Suprapubic skin (tissue), 4 donors: Measurements from ENCODE around the gene PIGN. TPM values are rescaled to one million over a fixed set of nuclear protein-coding genes. Genes with fewer than 3 reads are reported as not detected.

Experiments used
- DNase-seq, 2 donors: peaks; one replicate each; pipeline ENCODE4 v3.0.0-alpha.2; 2019; ENCODE audit warnings: low spot score in 2 of 2
- H3K27ac ChIP-seq: fragments of 200-600 bp; sonication (generic); one replicate; pipeline ENCODE4 v1.5.1; 2019
- H3K27me3 ChIP-seq: fragments of 200-600 bp; sonication (generic); one replicate; pipeline ENCODE4 v1.5.1; 2019
- H3K36me3 ChIP-seq: fragments of 200-600 bp; sonication (generic); one replicate; pipeline ENCODE4 v1.5.1; 2019
- H3K4me1 ChIP-seq: fragments of 200-600 bp; sonication (generic); one replicate; pipeline ENCODE4 v1.5.1; 2019
- H3K4me3 ChIP-seq: fragments of 200-600 bp; sonication (generic); one replicate; pipeline ENCODE4 v1.5.1; 2019; ENCODE audit warnings: mild to moderate bottlenecking
- H3K9me3 ChIP-seq: fragments of 200-600 bp; sonication (generic); one replicate; pipeline ENCODE4 v1.5.1; 2019
- EP300 ChIP-seq: sonication (generic); formaldehyde crosslinking; IDR thresholded peaks from one replicate; pipeline ENCODE4 v1.6.1; 2017; ENCODE audit warnings: antibody characterized with exemption
- POLR2A ChIP-seq, 2 donors: fragments of 450-650 bp; IDR thresholded peaks; one replicate each; pipeline ENCODE4 v1.6.1; 2017; ENCODE audit warnings: antibody characterized with exemption in 2 of 2, mild to moderate bottlenecking in 2 of 2, moderate library complexity in 2 of 2
- POLR2AphosphoS5 ChIP-seq, 3 donors: sonication (generic); formaldehyde crosslinking; IDR thresholded peaks; one replicate each; pipeline ENCODE4 v1.6.1; 2017; ENCODE audit warnings: antibody characterized with exemption in 3 of 3
- WGBS: methylation state at CpG from one replicate; pipeline ENCODE4 v1.1.5; 2018; 5-methylcytosine and 5-hydroxymethylcytosine counted together
- total RNA-seq, 4 donors: library from RNA; depleted of rRNA; stranded (reverse); fragments of >200 nt; gene quantifications; one replicate each; pipeline ENCODE4 v1.1.0, GENCODE V29; 2016
- TF ChIP-seq, protein P1 (sequence below), 2 donors: fragments of 200-600 bp in 1 of 2; fragments of 450-650 bp in 1 of 2; sonication (generic) in 1 of 2; IDR thresholded peaks; one replicate each; pipeline ENCODE4 v1.5.1; 2016 to 2019; ENCODE audit warnings: antibody characterized with exemption in 2 of 2, mild to moderate bottlenecking in 1 of 2, moderate library complexity in 1 of 2

The PIGN gene
- total RNA-seq, 4 donors from 2014 or later, result 28.7 to 72.4 (median 36.8) TPM

GRCh38 chr18:61998335-61998734 lies 188.5 kb downstream of the PIGN start:
- H3K27me3 ChIP-seq, result no peaks in the 10 kb centered on the region
- no peaks in the 10 kb centered on the region for H3K9me3 ChIP-seq
- no peak for DNase-seq
- H3K27ac ChIP-seq, result no peak overlapping the region
- no peaks in the 10 kb centered on the region for H3K36me3 ChIP-seq
- WGBS, result 46% methylated on average over 7 of the region's 7 CpGs
- H3K4me3 ChIP-seq, result no peak overlapping the region
- TF ChIP-seq, protein P1, sequence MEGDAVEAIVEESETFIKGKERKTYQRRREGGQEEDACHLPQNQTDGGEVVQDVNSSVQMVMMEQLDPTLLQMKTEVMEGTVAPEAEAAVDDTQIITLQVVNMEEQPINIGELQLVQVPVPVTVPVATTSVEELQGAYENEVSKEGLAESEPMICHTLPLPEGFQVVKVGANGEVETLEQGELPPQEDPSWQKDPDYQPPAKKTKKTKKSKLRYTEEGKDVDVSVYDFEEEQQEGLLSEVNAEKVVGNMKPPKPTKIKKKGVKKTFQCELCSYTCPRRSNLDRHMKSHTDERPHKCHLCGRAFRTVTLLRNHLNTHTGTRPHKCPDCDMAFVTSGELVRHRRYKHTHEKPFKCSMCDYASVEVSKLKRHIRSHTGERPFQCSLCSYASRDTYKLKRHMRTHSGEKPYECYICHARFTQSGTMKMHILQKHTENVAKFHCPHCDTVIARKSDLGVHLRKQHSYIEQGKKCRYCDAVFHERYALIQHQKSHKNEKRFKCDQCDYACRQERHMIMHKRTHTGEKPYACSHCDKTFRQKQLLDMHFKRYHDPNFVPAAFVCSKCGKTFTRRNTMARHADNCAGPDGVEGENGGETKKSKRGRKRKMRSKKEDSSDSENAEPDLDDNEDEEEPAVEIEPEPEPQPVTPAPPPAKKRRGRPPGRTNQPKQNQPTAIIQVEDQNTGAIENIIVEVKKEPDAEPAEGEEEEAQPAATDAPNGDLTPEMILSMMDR (IDR thresholded peaks at IDR 0.05), result no peak
- no peak for TF ChIP-seq EP300
- TF ChIP-seq POLR2AphosphoS5 (IDR thresholded peaks at IDR 0.05), result no peak
- TF ChIP-seq POLR2A (IDR thresholded peaks at IDR 0.05), result no peak
- peaks cover 11% of the 10 kb centered on the region for H3K4me1 ChIP-seq

- no peak for DNase-seq
- Histone ChIP-seq H3K4me3 (no peak overlapping the region), H3K27ac (no peak overlapping the region), H3K4me1 (peaks cover 19% of the 10 kb centered on the region), H3K36me3 (no peaks in the 10 kb centered on the region), H3K27me3 (no peaks in the 10 kb centered on the region), H3K9me3 (no peaks in the 10 kb centered on the region)
- 64% methylated on average over 1 of the region's 1 CpG for WGBS
- TF ChIP-seq POLR2A (IDR thresholded peaks at IDR 0.05), result no peak
- TF ChIP-seq, protein P1 (IDR thresholded peaks at IDR 0.05), result no peak
- TF ChIP-seq POLR2AphosphoS5 (IDR thresholded peaks at IDR 0.05), result no peak
- no peak for TF ChIP-seq EP300
Measured at GRCh38 chr18:61995618-61996017, 191.2 kb downstream of the PIGN start.

DNA sequence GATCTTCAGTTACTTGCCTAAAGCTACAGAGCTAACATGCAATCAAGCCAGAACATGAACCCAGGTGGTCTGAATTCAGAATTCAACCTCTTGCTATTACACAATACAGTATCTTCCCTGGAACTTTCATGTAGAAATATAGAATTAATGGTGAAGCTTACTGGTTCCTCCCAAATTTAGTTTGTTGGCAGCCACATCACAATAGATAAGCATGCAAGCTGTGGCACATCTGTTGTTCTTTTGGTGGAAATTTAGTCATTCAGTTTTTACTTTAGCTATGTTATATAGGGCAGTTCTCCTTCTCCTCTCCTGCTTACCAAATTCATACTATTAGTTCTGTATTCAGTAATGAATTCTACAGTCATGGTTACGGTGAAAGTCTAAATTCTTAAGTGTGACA lies 193.0 kb downstream of the PIGN start:
- Histone ChIP-seq H3K36me3 (no peaks in the 10 kb centered on the region), H3K27ac (no peak overlapping the region), H3K27me3 (no peaks in the 10 kb centered on the region), H3K4me1 (peaks cover 14% of the 10 kb centered on the region), H3K9me3 (no peaks in the 10 kb centered on the region), H3K4me3 (no peak overlapping the region)
- no peak for DNase-seq
- TF ChIP-seq POLR2AphosphoS5 (IDR thresholded peaks at IDR 0.05) (no peak), EP300 (no peak), POLR2A (IDR thresholded peaks at IDR 0.05) (no peak)
- TF ChIP-seq, protein P1 (IDR thresholded peaks at IDR 0.05), result no peak
- WGBS, result 68% methylated on average over 1 of the region's 1 CpG

- peaks cover 10% of the 10 kb centered on the region for H3K4me1 ChIP-seq
- no peak overlapping the region for H3K4me3 ChIP-seq
- no peak for DNase-seq
- no peak overlapping the region for H3K27ac ChIP-seq
- no peaks in the 10 kb centered on the region for H3K9me3 ChIP-seq
- TF ChIP-seq POLR2AphosphoS5 (IDR thresholded peaks at IDR 0.05) (no peak), EP300 (no peak), POLR2A (IDR thresholded peaks at IDR 0.05) (no peak)
- TF ChIP-seq, protein P1 (IDR thresholded peaks at IDR 0.05), result no peak
- H3K27me3 ChIP-seq, result no peaks in the 10 kb centered on the region
- H3K36me3 ChIP-seq, result no peaks in the 10 kb centered on the region
- WGBS, result 9% methylated on average over 2 of the region's 2 CpGs
Measured at GRCh38 chr18:61992923-61993322, 193.9 kb downstream of the PIGN start.

- Histone ChIP-seq H3K36me3 (no peaks in the 10 kb centered on the region), H3K9me3 (no peaks in the 10 kb centered on the region), H3K4me3 (no peak overlapping the region), H3K27ac (no peak overlapping the region), H3K27me3 (no peaks in the 10 kb centered on the region), H3K4me1 (peaks cover 10% of the 10 kb centered on the region)
- no peak for DNase-seq
- TF ChIP-seq, protein P1 (IDR thresholded peaks at IDR 0.05), result no peak
- TF ChIP-seq EP300 (no peak), POLR2AphosphoS5 (IDR thresholded peaks at IDR 0.05) (no peak), POLR2A (IDR thresholded peaks at IDR 0.05) (no peak)
- WGBS, result 78% methylated on average over 1 of the region's 1 CpG
Measured at GRCh38 chr18:61992285-61992684, 194.6 kb downstream of the PIGN start.
